ENCODE measurements around the gene ARMC3.
"Not testable (repeated sequence)": the region's sequence is repeated elsewhere in the genome, so short reads cannot be mapped to it uniquely, and the experiment has no call there.

ARMC3 gene

DNA sequence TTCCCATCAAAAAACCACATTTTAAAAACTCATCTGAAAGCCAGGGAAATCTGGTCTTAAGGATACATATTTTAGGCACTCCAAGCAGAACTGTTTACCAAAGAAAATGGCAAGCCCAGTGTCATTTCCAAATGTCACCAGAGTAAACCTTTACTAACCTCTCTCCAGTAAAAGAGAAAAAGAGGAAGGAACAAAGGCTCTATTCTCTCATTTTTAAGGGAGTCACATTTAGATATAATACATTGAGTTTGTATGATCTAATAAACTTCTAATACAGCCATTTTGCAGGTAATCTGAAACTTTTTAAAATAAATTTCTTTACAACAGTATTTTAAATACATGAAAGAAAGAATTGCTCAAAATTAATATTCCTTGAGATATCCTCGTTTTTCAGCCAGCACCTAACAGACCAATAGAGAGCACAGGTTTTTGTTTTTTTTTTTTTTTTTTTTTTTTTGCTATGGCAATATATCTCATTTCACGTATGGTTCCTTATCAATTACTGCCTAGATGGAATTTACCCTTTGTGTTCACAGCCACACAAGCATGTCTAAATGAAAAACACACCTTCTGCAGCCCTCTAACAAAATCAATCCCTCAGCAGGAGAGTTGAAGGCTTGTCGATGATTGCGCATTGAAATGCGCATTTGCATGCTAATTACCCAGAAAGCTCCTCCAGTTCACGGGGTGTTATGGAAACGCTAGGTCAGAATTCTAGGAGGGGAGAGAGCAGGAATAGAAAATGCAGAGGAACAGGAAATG lies 127.8 kb downstream of the ARMC3 start:
- DNase-seq: peak; percentile 20

DNA sequence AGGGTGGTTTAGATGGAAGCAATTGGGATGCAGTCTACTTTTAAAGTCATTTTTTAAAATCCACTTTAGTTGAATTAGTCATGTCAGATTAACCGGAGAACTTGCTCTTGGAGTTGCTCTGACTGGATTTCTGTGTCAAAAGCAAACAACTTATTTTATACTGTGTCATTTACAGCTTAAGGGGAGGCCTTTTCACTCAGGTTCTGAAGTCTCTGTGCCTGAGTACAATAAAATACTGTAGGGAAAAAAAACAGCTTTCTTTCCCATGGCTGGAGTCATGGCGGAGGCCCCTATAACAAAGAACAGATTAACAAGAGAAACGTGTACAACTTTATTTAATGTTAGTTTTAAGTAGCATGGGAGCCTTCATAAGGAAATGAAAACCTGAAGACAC lies 128.3 kb downstream of the ARMC3 start:
- DNase-seq: no peak

DNA sequence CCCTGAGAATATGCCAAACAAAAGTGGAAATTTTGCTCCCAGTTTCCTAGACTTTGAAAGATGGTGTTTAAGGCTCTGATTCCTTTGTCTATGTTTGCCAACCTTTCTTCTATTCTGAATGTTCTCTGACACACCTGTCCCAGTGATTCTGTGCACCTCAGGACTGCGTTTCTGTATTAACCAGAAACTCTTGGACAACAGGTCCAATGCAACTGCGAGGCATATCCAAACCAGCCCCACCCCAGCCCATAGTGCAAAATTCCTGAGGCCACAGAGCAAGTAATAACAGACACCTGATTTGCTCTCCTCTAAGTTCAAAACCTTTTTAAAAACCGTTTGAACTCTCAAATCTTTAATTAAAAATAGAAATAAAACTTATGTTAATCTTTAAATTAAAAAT lies 130.5 kb downstream of the ARMC3 start:
- DNase-seq: no peak

DNA sequence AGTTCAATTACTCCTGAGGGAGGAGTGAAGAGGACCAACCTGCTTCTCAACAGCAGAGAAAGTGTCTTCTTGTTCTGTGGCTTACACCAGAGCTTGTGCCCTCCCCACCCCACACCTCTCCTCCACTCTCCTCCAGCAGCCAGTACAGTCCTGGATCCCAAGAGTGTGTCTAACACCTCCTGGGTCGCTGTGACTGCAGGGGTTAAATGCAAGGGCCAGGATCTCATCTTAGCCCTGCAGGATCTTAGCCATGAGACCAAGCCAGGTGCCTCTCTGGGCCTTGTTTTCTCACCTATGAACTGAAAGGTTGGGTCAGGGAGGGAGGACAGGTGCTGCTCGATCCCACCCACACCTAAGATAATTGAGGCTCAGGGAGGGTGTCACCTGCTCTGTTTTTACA lies 133.1 kb downstream of the ARMC3 start:
- DNase-seq: no peak

DNA sequence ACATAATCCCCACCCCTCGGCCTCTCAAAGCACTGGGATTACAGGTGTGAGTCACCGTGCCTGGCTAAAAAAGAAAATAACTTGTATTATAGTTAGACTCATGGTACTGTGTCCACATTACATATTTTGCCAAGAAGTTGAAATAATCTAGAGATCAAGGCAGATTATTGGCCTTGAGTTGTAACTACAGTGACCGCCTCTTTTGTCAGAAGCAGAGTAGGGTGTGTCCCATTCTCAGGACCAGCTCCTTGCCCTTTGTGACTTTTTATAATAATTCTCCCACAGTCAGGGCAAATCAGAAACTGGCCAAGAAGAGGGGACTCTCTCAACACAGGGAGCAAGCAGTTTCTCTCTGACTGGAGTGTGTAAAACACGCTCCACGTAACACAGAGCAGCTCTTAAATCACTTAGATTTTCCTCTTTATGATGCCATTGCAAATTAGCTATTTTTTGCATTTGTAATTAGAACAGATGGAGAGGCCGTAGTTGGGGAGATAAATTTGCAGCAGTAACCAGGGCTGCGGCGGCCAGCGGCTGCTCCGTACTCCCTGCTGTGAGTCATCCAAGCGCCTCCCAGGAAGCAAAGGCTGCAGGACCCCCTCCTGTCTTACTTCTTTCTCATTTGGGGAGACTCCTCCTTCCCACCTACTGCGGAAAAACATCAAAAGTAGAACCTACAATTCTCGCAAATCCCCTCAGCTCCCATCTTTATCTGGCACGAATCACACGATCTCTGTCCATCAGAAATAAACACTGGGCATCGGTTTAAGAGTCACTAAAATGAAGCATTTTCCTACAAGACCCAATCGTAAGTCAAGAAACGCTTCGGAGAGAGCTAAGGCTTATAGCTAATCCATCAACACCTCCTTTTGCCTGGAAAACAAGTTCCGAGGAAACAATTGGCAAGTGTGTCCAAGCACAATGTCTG lies 135.5 kb downstream of the ARMC3 start:
- DNase-seq: no peak

DNA sequence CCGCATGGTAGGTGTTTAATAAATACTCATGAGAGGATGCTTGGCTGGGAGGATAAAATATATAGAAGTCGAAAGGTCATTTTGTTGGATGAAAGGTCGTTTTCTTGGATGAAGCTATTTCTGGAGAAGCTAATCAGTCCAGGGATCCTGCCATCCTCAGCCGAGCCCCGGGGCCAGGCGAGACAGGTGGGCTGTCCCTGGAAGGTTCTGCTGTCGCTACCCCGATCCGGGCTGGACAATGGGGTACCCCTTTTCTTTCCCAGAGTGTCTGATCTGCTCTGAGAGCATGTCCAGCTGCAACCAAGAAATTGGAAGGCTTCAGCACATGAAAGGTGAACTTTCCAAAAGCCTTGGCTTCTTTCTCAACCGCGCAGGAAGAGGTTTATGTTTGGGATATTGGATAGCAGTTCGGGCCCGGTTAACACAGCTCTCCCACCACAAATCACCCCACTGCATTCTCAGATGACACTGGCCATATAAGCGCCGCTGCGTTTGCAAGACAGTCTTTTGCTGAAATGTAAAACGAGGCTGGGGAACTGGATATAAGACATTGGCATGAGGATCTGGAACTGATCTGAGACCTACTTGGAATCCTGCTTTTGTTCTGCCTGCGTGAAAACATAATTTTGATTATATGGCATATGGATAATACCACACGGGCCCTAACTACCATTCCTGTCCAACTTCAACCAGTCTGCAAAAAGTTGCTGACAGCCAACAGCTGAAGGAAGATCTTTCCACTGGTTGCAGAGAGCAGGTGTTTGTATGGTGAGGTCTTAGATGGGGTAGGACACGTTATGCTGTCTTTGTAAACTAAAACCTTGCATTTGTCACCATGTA lies 136.3 kb downstream of the ARMC3 start:
- no peak for DNase-seq

DNA sequence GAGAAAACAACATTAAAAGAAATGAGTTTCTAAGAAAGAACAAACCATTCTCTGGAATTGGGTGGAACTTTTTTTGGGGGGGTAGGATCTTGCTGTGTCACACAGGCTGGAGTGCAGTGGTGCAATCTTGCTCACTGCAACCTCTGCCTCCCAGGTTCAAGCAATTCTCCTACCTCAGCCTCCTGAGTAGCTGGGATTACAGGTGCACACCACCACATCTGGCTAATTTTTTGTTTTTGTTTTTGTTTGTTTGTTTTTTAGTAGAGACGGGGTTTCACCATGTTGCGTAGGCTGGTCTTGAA lies 136.9 kb downstream of the ARMC3 start:
- DNase-seq: not testable (repeated sequence)

DNA sequence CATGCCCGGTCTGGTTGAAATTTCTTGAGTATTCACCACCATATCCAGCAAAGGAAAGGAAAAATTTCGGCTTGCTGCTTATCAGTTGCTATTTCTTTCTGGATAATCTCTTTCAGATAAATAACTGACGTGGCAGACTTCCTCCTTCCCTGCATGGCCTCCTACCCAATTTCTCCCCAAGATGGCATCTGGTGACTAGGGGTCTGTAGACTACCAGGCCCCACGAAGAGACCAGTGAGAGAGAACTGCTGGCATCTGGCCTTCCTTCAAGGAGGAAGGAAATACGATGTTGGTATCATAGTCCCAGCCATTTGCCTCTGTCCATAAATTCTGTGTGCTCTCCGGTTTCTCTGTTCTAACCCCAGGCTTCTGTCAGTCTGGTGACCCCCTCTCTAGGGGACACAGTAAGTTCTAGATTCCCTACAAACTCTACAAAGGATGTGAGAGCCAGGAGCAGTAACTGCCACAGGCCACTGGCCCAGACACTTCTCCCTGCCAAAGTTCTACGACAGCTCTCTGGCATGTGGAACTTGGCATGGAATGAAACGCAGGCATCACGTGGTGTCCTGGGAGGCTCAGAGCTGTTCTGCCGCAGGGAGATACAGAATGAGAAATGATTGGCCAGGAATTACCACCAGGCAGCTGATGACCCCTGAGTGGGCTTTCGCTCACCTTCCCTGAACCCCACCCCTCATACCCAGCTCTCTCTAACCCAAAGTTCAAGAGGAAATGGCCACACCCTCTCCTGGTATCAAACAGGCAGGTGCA lies 137.5 kb downstream of the ARMC3 start:
- DNase-seq: no peak

DNA sequence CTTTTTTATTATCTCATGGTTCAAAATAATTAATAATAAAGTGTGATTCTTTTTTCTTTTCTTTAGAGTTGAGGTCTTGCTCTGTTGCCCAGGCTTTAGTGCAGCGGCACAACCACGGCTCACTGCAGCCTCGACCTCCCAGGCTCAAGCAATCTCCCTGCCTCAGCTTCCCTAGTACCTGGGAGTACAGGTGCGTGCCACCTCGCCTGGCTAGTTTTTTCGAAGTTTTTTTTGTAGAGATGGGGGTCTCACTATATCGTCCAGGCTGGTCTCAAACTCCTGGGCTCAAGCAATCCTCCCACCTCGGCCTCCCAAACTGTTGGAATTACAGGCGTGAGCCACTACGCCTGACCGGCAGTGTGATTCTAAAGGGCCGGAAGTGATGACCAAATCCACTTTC lies 139.5 kb downstream of the ARMC3 start:
- no peak for DNase-seq

DNA sequence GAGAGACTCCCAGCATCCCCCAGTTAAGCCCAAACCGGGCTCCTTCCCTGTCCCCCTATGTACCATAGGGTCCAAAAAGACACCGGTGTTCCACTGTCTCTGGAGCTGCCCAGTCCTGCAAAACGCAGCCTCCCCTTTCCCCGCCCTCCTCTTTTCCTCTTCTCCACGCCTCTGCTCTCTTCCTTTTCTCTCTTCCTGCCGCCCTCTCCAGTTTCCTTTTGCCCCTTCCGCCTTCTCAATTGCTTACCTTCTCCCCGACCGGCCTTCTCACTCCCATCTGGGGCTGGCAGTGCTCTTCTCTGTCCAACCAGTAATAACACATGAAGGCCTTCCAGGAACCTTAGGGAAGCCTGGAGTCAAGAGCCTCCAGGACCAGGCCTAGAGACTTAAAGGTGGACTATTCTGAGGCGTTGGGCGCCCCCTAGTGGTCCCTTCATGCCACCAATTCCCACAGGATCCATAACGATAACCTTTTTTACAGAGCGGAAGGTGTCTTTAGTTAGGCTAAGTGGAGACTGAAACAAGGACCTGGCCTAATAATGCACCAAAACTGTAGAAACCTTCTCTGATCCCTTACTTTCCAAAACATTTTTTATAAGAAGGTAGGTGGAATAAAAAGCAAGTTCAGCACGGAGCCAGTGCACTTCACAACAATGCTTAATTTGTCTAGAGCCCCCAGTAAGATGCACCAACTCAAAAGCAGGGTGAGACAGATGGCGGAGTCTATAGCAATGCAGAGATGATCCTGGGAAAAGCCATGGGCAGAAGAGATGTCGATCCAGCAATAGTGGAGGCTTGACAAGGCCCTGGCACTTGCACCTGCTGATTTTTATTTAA lies 140.3 kb downstream of the ARMC3 start:
- DNase-seq: peak; percentile 85

DNA sequence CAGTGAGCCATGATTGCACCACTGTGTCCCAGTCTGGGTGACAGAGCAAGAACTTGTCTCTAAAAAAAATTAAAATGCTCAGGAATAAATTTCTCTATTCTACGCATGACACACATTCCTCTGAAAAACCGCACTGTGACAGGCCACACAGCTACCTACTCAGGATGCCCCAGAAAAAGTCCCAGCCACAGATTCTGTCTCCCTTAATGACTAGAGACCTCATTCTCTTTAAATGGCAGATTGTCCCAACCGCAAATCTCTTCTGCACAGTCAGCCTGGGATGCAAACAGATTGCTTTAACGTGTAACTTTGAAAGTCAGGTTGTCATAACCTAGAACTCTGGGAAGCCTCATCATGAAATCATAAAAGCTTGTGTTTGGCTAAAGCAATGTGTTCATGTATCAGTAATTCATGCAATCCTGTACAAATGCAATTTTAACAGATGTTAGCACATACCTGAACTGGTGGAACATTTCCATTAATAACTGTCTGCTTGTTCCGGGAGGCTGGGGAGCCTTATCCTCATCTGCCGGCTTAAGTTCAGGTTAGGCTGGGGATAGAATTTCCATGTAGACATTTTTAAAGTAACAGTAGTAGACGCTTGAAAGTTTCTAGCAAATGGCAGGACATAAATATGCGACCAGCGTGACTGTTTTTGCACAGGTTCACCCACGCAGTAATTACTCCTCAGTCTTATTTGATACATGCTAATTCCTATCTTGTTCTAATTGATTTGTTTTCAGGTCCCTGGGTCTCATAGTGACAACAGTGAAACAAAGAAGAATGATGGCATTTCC lies 141.4 kb downstream of the ARMC3 start:
- no peak for DNase-seq

DNA sequence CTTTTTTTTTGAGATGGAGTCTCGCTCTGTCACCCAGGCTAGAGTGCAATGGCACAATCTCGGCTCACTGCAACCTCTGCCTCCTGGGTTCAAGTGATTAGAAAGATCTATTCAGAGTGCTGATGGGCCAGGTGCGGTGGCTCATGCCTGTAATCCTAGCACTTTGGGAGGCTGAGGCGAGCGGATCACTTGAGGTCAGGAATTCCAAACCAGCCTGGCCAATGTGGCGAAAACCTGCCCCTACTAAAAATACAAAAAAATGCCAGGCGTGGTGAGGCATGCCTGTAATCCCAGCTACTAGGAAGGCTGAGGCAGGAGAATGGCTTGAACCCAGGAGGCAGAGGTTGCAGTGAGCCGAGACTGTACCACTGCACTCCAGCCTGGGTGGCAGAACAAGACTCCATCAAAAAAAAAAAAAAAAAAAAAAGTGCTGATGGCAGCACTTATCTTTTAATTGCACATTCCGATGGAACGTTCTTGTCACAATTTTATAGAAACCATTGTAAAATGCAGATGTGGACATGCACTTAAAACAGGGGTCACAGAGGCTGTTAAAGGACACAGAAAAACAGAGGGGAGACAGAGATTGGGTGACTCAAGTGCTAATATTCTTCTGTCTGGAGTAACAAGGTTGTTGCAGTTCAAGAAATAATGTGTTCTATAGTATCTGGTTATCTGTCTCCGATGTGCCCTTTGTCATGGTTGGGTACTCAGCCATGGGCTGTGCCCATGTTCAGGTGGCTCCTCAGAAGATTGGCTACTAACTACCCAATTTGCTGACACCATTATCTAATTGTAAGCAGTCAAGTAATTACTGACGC lies 142.4 kb downstream of the ARMC3 start:
- DNase-seq: not testable (repeated sequence)

DNA sequence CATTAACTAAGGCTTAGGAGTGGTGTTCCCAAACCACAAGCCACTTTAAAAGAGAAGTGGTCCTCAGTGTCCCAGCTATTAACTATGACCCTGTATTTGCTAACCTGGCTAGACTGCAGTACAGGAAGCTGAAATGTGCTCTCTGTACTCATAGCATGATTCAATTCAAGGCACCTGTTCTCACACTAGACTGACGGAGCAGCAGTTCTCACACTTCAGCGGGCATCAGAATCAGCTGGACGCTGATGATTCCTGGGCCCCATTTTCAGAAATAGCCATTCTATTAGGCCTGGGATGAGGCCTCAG lies 143.0 kb downstream of the ARMC3 start:
- DNase-seq: no peak

DNA sequence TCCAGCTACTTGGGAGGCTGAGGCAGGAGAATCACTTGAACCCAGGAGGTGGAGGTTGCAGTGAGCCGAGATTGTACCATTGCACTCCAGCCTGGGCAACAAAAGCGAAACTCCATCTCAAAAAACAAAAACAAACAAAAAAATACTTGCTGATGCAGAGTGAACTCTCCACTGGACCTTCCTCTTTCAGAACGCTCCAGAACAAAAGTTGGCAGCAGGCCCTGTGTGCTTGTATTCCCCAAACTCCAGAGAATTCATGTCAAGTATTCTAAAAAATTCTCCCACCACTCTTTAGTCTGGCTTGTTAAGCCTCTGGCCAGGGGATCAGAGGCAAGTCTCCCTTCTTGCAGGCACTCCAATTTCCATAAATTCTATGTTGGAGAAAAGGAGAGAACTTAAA lies 144.7 kb downstream of the ARMC3 start:
- DNase-seq: not testable (repeated sequence)

DNA sequence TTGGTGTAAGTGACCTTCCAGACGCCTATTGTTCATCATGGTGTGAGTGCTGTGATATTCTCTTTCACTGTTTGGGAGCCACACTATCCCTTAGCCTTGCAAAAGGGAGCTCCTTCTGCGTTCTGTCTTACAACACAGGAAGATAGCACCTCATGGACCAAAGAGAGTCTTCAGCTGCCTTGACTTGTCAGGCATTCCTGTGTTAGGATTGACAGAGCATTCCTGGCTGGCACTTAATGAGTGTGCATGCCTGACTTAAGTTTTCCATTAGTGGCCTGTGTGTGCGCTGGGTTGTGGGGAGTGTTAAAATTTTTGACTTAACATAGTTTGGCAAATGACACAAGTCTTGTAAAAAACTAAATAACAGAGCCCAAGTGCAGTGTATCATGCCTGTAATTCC lies 145.7 kb downstream of the ARMC3 start:
- no peak for DNase-seq

DNA sequence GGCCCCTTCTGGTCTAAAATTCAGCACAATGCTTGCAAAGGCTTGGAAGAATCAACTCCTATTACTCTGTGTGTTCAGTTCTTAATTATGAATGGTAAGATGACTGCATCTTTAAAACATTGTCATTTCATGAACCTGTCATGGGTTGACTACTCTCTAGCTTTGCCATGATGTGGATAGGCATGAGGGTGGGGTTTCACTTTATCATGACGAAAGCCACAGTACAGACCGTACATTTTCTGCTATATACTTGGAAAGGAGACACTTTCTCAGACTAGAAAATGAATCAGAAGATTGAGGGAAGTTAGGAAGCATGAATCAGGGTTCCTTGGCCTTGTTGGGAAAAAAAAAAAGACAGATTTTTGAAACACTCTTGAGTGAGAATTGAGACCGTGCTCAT lies 147.8 kb downstream of the ARMC3 start:
- no peak for DNase-seq

DNA sequence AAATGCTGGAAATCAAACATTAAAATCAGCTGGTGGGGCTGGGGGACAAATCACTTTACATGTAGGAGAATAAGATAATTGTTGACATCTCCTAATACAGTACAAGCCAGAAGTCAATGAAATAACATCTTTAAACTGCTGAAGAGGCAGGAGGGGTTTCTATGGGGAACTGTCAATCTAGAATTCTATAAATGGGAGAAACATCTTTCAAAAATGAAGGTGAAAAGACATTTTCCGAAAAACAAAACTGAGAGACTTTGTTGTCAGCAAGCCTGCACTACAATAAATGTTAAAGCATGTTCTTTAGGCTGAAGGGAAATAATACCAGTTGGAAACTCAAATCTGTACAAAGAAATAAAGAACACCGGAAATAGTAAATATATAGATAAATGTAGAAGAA lies 150.3 kb downstream of the ARMC3 start:
- DNase-seq: no peak

DNA sequence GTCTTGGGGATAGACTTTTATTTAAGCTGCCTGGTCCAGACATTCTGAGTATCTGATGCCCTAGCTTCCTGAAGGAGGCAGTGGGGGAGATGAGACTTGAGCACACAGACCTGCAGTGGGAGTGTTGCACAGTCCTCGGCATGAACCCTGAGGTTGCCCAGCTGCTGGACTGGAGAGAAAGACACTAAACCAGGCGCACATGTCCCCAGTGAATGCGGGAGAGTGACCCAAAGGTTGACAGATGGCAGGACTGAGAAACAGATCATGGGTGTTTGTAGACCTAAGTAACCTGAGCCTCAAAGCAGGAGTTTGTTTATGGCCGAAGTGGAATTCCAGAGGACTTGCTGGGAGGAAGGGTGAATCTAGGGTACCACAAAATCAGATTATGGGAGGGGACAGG lies 151.8 kb downstream of the ARMC3 start:
- DNase-seq: no peak

DNA sequence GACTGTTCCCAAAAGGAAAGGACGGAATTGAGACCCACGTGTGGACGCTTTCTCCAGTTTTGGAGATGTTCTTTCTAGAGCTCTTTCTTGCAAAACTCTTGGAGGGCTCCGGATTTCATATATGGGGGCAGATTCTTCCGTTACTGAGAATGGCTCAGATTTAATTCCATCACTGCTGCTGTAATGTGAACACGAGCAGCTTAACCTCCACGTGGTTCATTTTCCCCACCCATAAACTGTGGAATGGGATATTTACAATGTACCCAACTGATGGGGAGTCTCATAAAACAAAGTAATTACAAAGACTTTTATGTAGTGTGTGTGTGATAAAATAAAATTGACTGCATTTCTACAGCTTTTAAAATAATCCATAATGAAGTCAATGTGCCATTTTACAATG lies 152.4 kb downstream of the ARMC3 start:
- DNase-seq: no peak

DNA sequence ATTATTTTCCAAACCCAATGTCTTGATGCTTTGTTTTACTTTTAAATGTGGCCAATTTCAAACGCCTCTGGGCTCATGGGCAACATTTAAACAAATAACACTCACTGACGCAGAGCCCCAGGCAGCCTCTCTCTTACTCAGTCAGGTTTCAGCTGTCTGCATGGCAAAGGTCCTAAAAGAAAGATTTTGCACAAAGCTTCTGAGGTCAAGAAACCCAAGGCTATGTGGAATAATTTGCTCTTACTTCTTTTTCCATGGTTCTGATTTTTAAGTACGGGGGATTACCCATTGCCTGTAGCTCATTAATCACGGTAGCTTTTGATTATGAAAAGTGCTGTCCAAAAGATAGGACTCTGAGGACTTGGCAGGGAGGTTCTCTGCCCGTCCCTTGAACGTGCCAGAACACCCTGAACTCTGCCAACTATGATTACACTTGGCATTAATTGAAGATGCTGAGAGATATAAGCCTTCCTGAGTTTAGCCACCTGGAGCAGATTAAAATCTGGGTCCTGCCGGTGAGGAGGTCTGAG lies 153.4 kb downstream of the ARMC3 start:
- no peak for DNase-seq

Measured in OCI-M1 (cell line).